NCI-H748 treated with DMSO at 0.1 percent for 48 hours (cell line): ENCODE measurements around the gene ZNF764.
A peak's percentile ranks its signal among the peaks of the same experiment; 100 is the strongest.
"Not testable (repeated sequence)": the region's sequence is repeated elsewhere in the genome, so short reads cannot be mapped to it uniquely, and the experiment has no call there.

Source experiments
- DNase-seq: peaks from one replicate; lab custom pipeline; 2025; lab: John Stamatoyannopoulos, UW

The ZNF764 gene

GRCh38 chr16:30548416-30549253 lies 9.5 kb downstream of the ZNF764 start:
- DNase-seq: no peak

DNA sequence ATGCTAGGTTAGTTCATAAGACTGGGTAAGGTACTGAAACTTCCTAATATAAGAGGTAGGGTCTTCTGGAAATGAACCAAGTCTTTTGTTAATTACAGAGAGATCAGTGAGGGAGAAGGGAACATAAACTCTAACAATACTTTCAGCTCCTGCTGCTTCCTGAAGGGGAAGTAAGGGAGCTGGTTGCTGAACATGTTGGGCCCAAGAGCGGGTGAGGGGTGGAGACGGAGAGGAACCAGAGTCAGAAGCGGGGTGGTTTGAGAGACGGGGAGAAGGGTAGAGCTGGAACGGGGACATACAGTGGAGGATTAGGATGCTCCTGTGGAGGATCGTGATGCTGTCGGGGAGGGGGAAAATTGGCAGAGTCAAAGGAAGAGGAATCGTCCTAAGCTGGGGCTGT lies 12.1 kb downstream of the ZNF764 start:
- no peak for DNase-seq

GRCh38 chr16:30543067-30543466 lies 15.1 kb downstream of the ZNF764 start:
- no peak for DNase-seq

- no peak for DNase-seq
Observed at GRCh38 chr16:30541502-30542329, 16.5 kb downstream of the ZNF764 start.

GRCh38 chr16:30540916-30541464 lies 17.2 kb downstream of the ZNF764 start:
- DNase-seq: not testable (repeated sequence)

- not testable (repeated sequence) for DNase-seq
Observed at GRCh38 chr16:30539986-30540526, 18.1 kb downstream of the ZNF764 start.

- DNase-seq: no peak
Observed at GRCh38 chr16:30539000-30539964, 18.9 kb downstream of the ZNF764 start.

GRCh38 chr16:30536391-30537024 lies 21.7 kb downstream of the ZNF764 start:
- not testable (repeated sequence) for DNase-seq

DNA sequence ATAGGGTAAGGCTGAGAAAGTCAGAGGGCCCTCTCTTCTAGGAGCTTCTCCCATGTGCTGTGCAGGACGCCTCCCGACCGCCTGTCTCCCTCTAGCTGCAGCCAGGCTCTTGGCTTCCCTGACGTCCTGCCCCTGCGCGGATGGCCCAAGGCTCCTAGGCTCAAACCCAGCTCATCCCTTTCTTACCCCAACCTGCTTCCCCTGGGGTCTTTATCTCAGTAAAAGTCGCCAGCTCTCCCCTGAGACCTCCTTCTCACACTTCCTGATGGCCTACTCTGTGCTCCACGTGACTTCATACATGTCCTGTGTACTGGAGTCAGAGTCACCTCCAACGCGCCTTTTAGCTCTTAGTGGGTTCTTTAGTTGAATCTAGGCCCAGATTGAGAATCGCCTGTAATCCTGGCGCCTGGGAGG lies 22.4 kb downstream of the ZNF764 start:
- peak; percentile 33 for DNase-seq

GRCh38 chr16:30535106-30535776 lies 22.9 kb downstream of the ZNF764 start:
- DNase-seq: no peak

DNA sequence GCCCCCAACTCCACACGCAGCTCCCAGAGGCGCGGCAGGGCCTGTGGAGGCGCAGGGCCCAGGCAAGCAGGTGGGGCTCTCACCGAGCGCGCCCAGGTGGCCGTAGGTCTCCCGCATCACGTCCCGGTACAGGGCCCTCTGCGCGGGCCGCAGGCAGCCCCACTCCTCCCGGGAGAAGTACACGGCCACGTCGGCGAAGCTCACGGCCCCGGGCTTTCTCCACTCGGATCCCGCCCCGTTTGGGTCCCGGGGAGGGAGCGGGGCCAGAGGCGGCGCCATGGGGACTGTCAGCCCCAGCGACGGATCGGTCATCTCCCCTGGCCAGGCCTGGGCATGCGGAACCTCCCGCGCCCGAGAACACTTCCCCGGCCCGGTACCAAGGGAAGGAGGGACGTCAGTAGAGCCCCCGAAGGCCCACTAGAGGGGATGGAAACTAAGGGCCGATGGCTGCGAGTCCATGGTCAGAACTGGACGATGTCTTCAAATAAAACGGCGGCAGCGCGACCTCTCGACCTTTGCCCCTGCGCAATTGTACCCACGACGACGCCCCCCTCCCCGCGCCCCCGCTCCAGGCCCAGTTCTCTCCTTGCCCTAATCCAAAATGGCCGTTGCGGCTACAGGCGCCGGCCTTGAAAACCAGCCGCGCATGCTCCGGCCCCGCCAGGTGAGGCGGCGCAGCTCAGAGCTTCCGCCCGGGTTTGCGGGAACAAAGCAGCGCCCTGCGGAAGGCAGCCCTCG lies 23.6 kb downstream of the ZNF764 start, which contains the start of gene ZNF747:
TSS of gene ZNF747 (minus strand) at position 491 of the 738 bp plus-strand sequence. CDS start at position 312, 179 bp downstream.
- peak; percentile 60 for DNase-seq

- DNase-seq: no peak
Observed at GRCh38 chr16:30533748-30534367, 24.3 kb downstream of the ZNF764 start.

GRCh38 chr16:30533146-30533522 lies 25.0 kb downstream of the ZNF764 start:
- no peak for DNase-seq

GRCh38 chr16:30532285-30533145 lies 25.7 kb downstream of the ZNF764 start:
- no peak for DNase-seq

DNA sequence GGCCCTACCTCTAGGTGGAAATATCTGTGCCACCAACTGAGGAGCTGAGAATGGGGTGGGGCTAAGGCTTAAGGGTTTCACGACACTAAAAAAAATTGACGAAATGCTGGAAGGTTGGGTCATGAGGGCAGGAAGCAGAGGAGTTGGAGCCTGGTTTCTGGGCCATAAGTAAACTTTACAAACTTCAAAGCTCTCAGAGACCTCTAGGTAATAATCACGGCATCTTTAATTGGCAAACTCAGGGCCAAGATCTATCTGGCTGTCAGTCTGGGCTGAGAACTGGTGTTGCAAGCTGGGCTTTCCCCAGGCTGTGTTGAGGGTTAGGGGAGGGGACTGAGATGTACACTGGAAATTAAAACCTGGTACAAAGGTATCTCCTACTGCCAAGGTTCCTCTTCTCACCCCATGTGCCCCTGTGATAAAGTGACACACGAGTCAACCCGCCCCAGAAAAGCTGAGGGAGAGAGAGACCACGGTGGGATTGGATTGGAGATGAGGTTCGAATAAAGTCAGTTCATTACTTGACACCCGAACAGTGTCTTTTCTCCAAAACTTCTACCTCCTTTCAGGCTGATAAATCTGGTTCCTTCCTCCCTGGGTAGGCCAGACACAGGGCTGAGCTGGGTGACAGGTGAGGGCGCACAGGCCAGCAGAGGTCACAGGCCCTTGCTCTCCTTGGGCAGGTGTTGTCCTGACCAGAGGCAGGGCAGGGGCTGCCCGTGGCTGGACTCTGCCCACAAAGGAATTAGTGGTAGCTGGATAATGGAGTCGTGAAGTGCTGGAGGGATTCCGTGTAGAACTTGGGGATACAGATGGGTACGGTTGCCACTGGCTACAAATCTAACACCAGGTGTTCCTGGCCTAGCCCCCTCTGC lies 27.8 kb downstream of the ZNF764 start:
- no peak for DNase-seq

- DNase-seq: no peak
Observed at GRCh38 chr16:30528799-30529457, 29.2 kb downstream of the ZNF764 start.
